Cardiac fibroblast (primary cell): ENCODE measurements around the gene TMEM179.

Experiments
- DNase-seq, 2 donors: peaks; one replicate each; pipeline versions ENCODE4 v3.0.0 to v3.0.0-alpha.2; 2010; ENCODE audit warnings: low read depth in 2 of 2
- H3K4me3 ChIP-seq, 2 donors: replicated peaks in 1 of 2; 1 replicate in 1 of 2; 2 replicates in 1 of 2; pipeline ENCODE4 v1.5.1; 2011; ENCODE audit warnings: low read depth in 2 of 2, low read length in 2 of 2, mild to moderate bottlenecking in 2 of 2, moderate library complexity in 1 of 2
- CTCF ChIP-seq: IDR thresholded peaks from one replicate; pipeline ENCODE4 v1.5.1; 2011; ENCODE audit warnings: low read depth, mild to moderate bottlenecking, low read length, inconsistent platforms

TMEM179 gene

GRCh38 chr14:104573930-104574329 lies 30.6 kb downstream of the TMEM179 start:
- TF ChIP-seq CTCF, result no peak
- peak in 1 of 2 donors; percentile 4 for DNase-seq
- no peak overlapping the region for H3K4me3 ChIP-seq

GRCh38 chr14:104572668-104573067 lies 31.9 kb downstream of the TMEM179 start:
- no peak for TF ChIP-seq CTCF
- DNase-seq, result no peak
- no peak overlapping the region for H3K4me3 ChIP-seq

GRCh38 chr14:104572024-104572626 lies 32.4 kb downstream of the TMEM179 start:
- TF ChIP-seq CTCF, result no peak
- no peak for DNase-seq

GRCh38 chr14:104571246-104571645 lies 33.3 kb downstream of the TMEM179 start:
- no peak overlapping the region for H3K4me3 ChIP-seq
- TF ChIP-seq CTCF, result no peak
- DNase-seq, result no peak

More at GRCh38 chr14:104572024-104572626, 32.4 kb downstream of the TMEM179 start:
- no peak overlapping the region for H3K4me3 ChIP-seq

GRCh38 chr14:104569435-104569834 lies 35.1 kb downstream of the TMEM179 start:
- no peak for TF ChIP-seq CTCF
- DNase-seq, result no peak

GRCh38 chr14:104568620-104569019 lies 36.0 kb downstream of the TMEM179 start:
- no peak for TF ChIP-seq CTCF
- H3K4me3 ChIP-seq, result no peak overlapping the region
- no peak for DNase-seq

More at GRCh38 chr14:104569435-104569834, 35.1 kb downstream of the TMEM179 start:
- H3K4me3 ChIP-seq, result no peak overlapping the region

- TF ChIP-seq CTCF, result no peak
- DNase-seq, result no peak
- H3K4me3 ChIP-seq, result no peak overlapping the region
Observed at GRCh38 chr14:104567957-104568225, 36.7 kb downstream of the TMEM179 start.
